ENCODE measurements around the gene NR3C2.
"Not testable (repeated sequence)": the region's sequence is repeated elsewhere in the genome, so short reads cannot be mapped to it uniquely, and the experiment has no call there.

The NR3C2 gene

DNA sequence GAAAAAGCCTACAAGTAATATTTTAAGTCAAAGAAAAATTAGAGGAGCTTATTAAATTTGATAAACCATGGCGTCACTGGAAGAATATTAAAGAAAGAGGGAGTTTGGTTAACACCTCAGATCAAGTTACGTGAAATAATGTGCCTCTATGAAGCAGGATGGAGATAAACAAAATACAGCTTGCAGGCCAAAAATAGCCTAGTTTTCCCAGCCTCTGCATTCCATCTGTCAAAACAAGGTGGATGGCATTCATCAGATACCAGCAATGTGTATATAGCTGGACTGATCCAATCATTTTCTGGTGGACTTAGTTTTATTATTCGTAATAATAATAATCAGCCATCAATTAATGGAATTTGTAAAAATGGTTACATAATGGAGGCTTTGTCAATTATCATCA is 230.7 kb downstream of the NR3C2 start:
- no peak for DNase-seq

DNA sequence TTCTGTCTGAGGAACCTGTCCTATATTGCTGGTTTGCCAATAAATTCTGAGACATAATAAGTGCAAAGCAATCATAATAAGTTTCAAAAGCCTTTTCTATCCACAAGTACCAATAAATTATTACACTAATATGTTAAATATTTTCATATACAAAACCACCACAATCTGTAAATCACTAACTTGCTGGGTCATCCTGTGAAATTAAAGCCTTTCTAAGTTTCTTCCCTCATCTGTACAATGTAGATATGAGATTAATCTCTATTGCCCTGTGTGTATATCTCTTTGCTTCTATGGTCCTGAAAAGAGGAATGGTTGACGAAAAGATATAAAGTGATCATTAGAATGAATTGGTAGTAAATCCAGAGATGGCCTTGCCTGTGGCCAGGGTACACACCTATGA is 231.6 kb downstream of the NR3C2 start:
- no peak for DNase-seq

DNA sequence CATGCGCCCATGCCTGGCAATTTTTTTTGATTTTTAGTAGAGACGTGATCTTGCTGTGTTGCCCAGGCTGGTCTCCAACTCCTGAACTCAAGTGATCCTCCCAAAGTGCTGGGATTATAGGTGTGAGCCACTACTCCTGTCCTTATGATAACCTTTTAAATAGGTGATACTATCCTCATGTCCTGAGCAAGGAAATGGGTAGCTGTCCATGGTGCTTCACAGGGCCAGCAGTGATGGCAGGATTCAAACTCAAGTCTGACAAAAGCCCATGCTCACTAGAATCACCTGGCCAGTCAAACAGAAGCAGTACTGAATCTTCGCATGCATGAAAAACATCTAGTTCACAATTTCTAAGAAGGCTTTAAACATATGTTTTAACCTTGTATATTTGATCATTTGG is 235.1 kb downstream of the NR3C2 start:
- DNase-seq = no peak

DNA sequence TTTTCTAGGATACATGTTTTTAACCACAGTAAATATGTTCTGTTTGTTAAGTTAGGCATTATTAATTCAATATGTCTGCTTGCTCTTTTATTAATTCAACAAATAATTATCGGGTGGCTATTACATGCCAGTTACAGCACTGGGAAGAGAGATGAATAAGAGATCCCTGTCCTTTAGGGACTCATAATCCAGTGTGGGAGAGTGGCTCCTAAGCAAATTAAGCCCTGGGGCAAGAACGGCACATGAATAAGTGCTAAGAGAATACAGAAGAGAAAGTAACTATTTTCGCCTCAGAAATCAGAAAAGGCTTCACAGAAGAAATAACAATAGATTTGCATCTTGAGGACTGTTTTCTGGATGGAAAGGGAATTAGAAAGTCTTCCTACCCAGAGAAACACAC is 236.7 kb downstream of the NR3C2 start:
- DNase-seq = no peak

DNA sequence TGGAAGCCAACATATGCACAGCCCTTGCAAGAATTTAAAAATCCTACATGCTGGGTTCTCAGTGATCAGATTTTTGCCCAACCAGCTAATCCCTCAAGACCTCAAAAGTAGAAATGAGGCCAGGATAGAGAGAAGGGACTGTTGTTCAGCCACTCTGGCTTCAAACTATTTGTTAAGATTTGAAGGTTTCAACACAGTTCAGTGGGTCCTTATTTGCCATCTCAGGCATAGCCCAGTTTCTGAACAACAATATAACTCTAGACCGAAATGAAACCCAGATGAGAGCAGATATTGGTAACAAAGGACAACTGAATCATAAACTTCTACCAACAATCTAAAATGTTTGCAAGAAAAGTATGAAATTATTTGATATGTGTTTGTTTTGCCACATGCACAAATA is 237.3 kb downstream of the NR3C2 start:
- no peak for DNase-seq

DNA sequence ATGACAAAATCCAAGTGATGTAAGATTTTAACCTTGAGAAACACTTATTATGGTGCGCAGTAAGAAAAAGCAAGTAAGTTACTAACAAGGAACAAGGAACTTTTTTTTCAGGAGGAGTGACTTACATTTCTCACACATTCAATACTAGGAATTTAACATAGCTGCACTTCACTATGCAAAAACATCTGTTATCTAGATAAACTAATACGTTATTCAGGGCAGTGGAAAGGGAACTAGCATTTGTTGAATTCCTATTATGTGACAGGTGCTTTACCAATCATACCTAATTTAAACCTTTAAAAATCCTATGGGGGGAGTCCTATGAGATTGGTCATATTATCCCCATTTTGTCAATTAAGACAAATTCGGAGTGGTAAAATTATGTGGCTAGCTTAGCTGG is 238.0 kb downstream of the NR3C2 start:
- no peak for DNase-seq

DNA sequence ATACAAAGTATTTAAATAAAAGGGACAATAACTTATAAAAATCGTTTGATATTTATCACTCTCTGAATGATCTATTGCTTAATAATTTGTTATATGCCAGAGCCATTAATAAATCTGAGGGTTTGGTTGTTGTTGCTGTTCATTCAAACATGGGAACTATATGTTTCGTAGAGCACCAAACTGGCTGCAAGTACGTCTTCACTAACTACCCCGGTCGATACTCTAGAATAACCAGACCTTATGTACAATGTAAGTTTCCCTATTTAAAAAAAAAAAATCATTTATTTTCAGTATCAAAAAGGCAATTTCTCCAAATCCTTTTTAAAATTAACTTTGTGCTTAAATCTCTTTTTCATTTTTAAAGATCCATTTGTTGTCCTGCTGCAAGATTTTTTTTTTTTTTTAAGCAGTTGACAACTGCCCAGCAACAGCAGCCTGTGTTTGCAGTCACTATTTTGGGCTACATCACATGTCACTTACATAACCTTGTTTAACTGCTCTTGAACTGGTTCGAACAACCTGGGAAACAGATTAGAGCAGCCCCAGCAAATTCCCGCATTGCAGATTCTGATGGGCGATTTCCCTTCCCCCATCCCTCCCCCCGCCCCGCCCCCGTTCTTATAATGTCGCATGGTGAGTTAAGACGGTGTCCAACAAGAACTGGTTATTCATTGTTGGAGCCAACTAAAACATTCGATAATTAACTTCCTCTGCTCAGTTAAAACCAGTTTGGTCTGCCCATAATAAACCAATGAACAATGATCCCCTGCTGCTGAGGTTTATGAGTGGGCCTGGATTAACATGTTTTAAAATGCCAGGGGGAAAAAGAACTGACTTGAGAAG is 238.9 kb downstream of the NR3C2 start:
- no peak for DNase-seq

DNA sequence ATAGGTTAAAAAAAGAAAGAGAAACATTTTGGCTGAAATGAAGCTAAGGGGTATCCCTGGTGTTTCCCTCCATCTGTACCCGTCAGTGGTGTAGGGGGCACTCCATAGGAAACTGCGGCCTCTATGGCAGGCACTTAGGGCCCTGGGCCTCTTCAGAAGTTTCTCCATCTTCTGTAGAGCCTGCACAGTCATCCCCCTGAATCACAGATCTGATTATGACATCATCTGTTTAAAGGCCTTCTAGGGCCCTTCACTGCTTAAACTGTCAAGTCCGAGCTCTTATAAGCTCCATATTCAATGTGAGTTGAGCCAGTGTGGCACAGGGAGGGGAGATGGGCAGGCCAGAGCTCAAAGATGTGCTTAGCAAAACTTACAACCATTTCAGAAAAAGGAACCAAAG is 241.3 kb downstream of the NR3C2 start:
- no peak for DNase-seq

DNA sequence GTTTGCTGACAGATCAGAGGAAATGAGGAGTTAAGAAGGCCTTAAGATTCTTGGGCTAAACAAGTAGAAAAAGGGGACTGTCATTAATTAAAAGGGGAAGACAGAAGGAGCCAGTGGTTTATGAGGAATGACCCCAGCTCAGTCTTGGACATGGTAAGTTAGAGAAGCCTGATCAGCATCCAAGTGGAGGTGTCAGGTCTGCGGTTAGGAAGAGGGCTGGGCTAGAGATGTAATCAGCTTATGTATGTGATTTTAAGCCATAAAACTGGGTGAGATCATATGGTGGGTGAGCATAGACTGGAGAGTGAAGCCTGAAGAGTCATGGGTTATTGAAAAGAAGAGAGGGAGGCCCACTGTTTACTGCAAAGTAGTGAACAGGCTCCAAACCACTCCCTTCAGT is 246.1 kb downstream of the NR3C2 start:
- DNase-seq = no peak

DNA sequence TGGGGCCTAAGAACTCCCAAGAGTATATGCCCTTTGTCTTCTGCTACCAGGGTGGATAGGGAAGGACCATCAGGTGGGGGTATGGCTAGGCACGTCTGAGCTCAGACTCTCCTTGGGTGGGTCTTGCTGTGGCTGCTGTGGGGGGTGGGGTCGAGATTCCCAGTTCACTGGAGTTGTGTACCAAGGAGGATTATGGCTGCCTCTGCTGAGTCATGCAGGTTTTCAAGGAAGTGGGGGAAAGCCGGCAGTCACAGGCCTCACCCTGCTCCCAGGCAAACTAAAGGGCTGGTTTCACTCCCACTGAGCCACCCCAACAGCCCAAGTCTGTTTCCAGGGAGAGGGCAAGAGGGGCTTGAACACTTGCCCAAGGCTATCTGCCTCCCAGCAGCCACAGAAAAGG is 249.7 kb downstream of the NR3C2 start:
- no peak for DNase-seq

DNA sequence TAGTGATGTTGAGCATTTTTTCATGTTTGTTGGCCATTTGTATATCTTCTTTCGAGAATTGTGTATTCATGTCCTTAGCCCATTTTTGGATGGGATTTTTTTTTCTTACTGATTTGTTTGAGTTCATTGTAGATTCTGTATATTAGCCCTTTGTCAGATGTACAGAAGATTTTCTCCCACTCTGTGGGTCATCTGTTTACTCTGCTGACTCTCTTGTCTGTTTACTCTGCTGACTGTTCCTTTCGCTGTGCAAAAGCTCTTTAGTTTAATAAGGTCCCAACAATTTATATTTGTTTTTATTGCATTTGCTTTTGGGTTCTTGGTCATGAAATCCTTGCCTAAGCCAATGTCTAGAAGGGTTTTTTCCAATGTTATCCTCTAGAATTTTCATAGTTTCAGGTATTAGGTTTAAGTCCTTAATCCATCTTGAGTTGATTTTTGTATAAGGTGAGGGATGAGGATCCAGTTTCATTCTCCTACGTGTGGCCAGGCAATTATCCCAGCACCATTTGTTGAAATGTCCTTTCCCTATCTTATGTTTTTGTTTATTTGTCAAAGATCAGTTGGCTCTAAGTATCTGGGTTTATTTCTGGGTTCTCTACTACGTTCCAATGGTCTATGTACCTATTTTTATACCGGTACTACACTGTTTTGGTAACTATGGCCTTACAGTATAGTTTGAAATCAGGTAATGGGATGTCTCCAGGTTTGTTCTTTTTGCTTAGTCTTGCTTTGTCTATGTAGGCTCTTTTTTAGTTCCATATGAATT is 254.6 kb downstream of the NR3C2 start:
- DNase-seq = not testable (repeated sequence)

DNA sequence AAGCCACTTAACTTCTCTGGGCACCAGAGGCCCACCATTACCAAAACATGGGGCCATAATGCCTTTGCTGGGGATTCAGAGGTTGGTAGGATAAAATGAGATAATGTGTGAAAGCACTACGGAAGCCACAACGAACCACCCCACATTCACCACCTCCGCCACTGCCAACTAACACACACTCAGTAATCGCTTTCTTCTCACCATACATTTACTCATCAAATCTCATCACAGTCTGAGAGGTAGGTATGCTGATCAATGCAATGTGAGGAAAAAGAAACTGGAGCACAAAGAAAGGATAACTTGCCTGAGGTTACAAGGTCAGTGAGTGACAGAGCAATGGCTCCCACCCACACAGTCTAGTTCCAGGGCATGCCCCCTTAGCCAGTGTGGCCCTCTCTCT is 257.3 kb downstream of the NR3C2 start:
- DNase-seq = no peak

DNA sequence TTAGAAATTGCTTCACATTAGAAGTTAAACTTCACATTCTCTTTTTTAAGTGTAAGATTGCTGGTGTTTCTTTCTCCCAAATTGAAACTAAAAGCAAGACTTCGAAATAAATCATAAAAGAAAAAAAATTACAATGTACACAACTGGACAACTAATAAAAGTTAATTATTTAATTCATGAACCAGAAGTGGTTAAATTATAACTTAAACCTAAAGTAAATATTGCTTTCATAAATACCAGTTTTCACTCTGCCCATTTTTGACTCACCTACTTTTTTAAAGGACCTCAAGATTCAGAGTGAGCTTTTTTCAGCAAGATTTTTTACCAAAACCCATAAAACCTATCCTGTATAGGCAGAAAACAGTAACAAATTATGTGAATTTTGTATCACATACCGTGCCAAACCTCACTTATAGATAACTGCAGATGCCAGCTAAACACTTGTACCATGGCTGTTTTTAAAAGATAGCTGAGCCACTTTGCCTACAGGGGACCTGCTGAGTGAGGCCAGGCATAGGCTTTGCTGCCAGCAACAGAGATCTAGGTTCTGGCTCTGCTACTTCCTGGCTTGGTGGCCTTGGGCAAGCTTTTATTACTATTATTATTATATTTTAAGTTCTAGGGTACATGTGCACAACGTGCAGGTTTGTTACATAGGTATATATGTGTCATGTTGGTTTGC is 259.8 kb downstream of the NR3C2 start:
- no peak for DNase-seq

DNA sequence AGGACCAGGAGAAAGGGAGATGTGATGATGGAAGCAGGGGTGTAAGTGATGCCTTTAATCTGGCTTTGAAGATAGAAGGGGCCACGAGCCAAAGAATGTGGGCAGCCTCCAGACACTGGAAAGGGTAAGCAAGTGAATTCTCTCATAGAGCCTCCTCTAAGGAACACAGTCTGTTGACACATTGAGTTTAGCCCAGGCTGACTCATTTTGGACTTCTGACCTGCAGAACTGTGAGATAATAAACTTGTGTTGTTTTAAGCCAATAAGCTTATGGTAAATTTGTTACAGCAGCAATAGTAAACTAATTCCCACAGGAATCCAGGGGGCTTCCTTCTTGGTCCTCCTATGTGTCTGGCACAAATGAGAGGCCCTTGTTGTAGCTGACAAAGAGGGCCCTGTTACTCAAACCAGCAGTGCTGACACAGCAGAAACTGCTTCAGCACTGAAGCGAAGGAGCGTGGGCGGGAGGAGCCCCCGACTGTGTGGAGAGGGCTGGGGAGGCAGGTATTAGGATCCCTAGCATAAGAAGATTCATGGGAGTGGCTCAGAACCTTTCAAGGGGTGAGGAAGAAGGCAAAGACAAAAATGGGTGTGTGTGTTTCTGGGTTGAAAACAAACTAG is 268.7 kb downstream of the NR3C2 start:
- DNase-seq = no peak

DNA sequence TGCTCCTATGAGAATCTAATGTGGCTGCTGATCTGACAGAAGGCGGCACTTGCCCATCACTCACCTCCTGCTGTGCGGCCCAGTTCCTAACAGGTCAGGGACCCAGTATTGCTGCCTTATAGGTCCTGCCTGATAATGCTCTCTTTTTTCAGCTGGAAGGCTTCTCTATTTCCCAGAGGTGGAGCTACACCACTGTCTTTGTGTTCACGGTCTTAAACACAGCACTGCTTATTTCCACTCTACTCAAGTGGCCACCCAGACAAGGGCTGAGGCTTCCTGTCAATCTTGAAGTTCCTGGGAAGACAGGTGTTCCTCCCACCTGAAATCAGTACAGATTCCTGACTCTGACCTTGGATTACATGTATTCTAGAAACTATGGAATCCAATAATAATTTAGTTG is 270.6 kb downstream of the NR3C2 start:
- no peak for DNase-seq

DNA sequence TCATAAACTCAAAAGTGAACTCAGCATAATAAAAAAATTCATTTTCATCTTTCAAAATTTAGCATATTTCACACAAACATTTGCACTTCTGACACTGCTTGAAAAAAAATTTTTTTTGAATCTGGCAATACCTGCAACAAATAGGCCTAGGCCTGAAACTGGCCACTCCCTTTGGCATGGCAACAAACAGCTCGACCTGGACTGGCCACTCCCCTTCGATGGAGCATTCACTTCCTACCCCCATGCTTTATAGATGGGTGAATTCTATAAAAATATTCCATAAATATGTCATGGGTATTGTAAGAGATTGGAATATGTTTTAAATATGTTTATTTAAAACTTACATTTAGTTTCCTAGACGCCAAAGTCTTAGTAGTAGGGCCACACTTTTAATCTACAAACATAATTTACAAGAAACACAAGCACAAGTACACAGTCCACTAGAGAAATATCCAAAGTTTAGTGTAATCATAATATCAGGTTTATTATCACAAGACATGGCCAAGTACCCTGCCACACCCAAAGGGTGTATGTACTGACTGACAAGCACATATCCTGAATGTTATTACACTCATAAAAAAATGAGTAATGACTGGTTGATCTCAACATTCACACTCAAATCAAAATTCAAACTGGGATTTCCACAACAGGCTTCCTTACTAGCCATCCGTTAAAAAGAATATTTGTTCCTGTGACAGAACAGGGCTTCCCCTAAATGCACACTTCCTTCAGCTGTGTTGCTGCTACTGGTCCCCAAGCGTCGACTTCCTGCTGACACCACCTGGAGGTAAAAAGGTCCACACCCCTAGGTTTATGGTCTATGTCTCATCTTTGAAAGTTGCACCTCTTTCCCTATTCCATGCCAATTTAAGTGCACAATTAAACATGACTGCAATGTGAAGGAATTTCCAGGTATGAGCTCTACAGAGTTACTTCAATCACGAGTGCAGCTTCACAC is 271.5 kb downstream of the NR3C2 start:
- no peak for DNase-seq

DNA sequence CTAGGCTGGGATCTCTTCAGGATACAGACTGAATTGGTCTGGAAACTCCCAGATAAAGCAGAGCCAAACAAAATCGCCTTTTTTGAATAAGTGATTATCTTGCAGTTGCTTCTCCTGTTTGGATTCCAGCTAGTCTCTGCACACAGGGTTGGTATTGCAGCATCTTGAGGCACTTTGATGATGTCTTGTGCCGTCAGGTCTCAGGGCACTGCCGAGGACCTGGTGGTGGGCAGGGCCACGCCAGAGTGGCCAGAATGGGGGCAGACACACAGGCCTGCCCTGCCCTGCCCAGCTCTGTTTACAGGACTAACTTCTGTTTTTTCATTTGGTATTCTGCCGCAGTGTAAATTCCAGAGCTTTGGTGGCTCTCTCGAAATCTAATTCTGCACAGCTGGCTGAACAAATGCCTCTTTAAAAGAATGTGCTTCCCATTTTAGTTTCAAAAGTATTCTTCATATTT is 276.1 kb downstream of the NR3C2 start:
- no peak for DNase-seq

DNA sequence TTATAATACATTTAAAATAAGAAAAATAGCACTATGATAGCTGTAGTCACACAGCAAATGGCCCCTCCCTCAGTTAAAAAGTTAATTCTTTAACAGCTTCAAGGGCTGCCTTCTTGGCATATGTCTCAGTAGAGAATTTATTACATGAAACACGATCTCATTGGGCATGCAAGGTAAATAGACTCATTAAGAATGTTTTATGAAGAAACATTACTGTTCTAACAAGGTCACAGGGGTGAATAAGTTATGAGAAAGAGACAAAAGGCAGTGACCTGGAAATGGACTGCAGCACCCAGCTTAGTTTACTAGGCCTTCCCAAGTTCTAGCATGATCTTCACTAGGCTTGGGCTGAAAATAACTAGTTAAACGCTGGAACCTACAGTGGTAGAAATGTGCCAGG is 277.7 kb downstream of the NR3C2 start:
- no peak for DNase-seq

DNA sequence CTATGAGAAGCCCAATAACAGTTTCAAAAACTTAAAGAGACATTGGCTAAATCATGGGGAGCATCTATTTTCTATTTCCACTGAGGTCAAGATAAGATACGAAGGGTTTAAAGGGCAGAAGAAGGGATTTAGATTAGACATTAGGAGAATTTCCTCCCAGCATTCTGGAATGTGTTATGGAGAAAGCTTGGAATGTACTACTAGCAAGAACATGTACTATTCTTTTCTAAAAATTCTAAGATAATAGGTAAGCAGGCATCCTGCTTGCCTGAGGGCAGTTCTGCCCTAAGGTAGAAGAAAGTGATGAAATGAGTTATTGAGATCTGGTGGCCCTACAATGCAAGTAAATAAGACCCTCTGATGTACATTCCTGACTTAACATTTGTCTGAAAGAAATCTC is 279.2 kb downstream of the NR3C2 start:
- no peak for DNase-seq

DNA sequence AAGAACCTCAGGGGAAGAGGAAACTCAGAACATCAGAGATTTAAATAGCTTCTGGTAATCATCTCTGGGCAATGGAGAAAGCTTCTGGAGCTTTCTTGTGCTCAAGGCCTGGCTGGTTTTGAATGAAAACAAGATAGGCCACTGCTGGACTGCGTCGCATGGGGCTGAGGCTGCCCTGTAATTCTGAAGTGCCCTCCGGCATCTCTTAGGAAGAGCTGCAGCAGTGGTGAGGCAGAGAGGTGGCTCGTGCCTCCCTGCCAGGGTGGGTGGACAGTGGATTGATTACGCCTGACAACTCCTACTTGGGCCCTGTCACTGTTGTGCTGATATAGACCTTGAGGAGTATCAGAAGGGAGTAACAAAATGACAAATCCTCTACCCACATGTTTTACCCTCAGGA is 279.7 kb downstream of the NR3C2 start:
- no peak for DNase-seq

DNA sequence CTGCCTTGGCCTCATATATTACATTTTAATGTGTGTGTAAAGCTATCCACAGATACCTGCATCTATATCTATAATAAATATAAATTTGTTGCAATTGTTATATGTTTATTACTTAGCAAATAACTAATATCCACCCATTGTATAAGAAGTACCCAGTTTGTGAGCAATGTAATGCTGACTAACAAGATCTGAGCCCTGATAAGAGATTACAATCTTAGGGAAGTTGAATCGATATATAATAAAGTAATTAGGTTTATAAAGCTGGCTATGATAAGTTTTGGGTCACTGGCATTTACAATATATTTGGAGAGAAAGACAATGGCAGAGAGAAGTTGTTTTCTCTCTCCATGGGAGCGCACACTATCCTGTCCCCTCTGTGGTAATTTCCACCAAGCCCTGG is 280.6 kb downstream of the NR3C2 start:
- no peak for DNase-seq

DNA sequence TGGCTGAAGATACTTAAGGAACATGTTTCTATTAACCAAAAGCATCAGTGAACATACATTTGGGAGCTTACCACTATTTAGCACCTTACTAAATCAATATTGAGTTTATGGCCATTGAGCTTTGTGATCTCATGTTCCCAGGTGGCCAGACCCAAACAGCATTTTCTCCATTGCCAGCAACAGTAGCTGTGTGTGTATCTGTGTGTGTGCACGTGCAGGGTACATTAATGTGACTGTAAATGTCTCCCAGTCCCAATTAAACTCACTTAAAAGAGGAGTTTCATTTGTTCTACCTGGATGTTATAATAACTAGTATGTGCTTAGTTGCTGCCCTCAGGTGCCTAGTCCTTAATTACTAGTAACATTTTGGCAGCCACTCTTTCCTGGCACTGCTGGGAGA is 282.4 kb downstream of the NR3C2 start:
- DNase-seq = no peak

Measured in activated CD4-positive, CD25-positive, alpha-beta regulatory T cell (primary cell).